H1 (cell line): ENCODE data around the gene ZNF484. TPM values are rescaled to one million over a fixed set of nuclear protein-coding genes. Genes with fewer than 3 reads are reported as not detected.
A peak's percentile ranks its signal among the peaks of the same experiment; 100 is the strongest.

Experiments
- CTCF ChIA-PET: fragments of 300-600 bp; sonication (Branson Sonifier 250); formaldehyde crosslinking; loops from one replicate; lab custom pipeline; 2021; ENCODE audit not compliant: partially characterized antibody; lab: Charles Lee
- POLR2A ChIA-PET: fragments of 300-600 bp; sonication (Branson Sonifier 250); formaldehyde crosslinking; loops from one replicate; lab custom pipeline; 2021; ENCODE audit warnings: inconsistent platforms; ENCODE audit not compliant: partially characterized antibody; lab: Charles Lee
- DNase-seq, 2 experiments: peaks; one replicate each; pipeline versions ENCODE4 v3.0.0 to v3.0.0-alpha.2; 2010 to 2022; ENCODE audit warnings: low spot score in 2 of 2, low read depth in 1 of 2, mixed read lengths in 1 of 2
- FAIRE-seq: peaks from 2 replicates; lab custom pipeline; 2011; peaks lifted over from hg19 to GRCh38; lab: Jason Lieb, UNC
- H2AFZ ChIP-seq: 2 replicates; pipeline ENCODE4 v1.8.1; 2012; ENCODE audit warnings: low read length, inconsistent platforms
- H2AK5ac ChIP-seq: 2 replicates; pipeline ENCODE4 v1.6.1; 2013; ENCODE audit warnings: low read depth, low read length
- H2BK120ac ChIP-seq: replicated peaks from 2 replicates; pipeline ENCODE3; 2013; ENCODE audit warnings: low read depth, low read length, inconsistent platforms
- H2BK12ac ChIP-seq: 2 replicates; pipeline ENCODE4 v1.6.1; 2013; ENCODE audit warnings: low read depth, low read length
- H2BK15ac ChIP-seq: 2 replicates; pipeline ENCODE4 v1.6.1; 2013; ENCODE audit warnings: low read length
- H2BK20ac ChIP-seq: 2 replicates; pipeline ENCODE4 v1.6.1; 2013; ENCODE audit warnings: low read length
- H2BK5ac ChIP-seq: 2 replicates; pipeline ENCODE4 v1.6.1; 2013; ENCODE audit warnings: low read depth, low read length
- H3K14ac ChIP-seq: 2 replicates; pipeline ENCODE4 v1.6.1; 2013; ENCODE audit warnings: inconsistent platforms; ENCODE audit not compliant: insufficient read length
- H3K18ac ChIP-seq: 2 replicates; pipeline ENCODE4 v1.6.1; 2013; ENCODE audit warnings: low read length; ENCODE audit errors: extremely low read depth
- H3K23ac ChIP-seq: 2 replicates; pipeline ENCODE4 v1.6.1; 2013; ENCODE audit warnings: inconsistent platforms; ENCODE audit not compliant: insufficient read length
- H3K23me2 ChIP-seq: 2 replicates; pipeline ENCODE4 v1.6.1; 2013; ENCODE audit warnings: low read depth, low read length
- H3K27ac ChIP-seq: 2 replicates; pipeline ENCODE4 v1.6.1; 2011; ENCODE audit warnings: low read depth, low read length, inconsistent platforms
- H3K27me3 ChIP-seq, 4 experiments: replicated peaks in 1 of 4; 1 replicate in 1 of 4; 2 replicates in 3 of 4; pipeline versions ENCODE4 v1.6.1 to v1.8.1; 2011 to 2013; ENCODE audit warnings: low read length in 3 of 4, mild to moderate bottlenecking in 3 of 4, inconsistent platforms in 2 of 4, mixed read lengths in 2 of 4, moderate library complexity in 1 of 4; ENCODE audit not compliant: control insufficient read depth in 3 of 4, insufficient read depth in 3 of 4; ENCODE audit errors: extremely low read depth in 1 of 4
- H3K36me3 ChIP-seq, 4 experiments: 2 replicates each; pipeline versions ENCODE4 v1.6.1 to v1.8.1; 2011 to 2013; ENCODE audit warnings: mild to moderate bottlenecking in 4 of 4, low read length in 3 of 4, moderate library complexity in 2 of 4, control low read depth in 1 of 4, inconsistent platforms in 1 of 4; ENCODE audit not compliant: insufficient read depth in 4 of 4, control insufficient read depth in 2 of 4
- H3K4ac ChIP-seq: replicated peaks from 2 replicates; pipeline ENCODE3; 2013; ENCODE audit warnings: low read length, low read depth, mixed read lengths, inconsistent platforms; ENCODE audit not compliant: insufficient read length
- H3K4me1 ChIP-seq, 4 experiments: replicated peaks in 1 of 4; 1 replicate in 1 of 4; 2 replicates in 3 of 4; pipeline versions ENCODE4 v1.6.1 to v1.8.1; 2011 to 2013; ENCODE audit warnings: low read length in 3 of 4, inconsistent platforms in 2 of 4, mixed read lengths in 1 of 4; ENCODE audit not compliant: insufficient read depth in 4 of 4, control insufficient read depth in 3 of 4
- H3K4me2 ChIP-seq, 2 experiments: 2 replicates each; pipeline versions ENCODE4 v1.6.1 to v1.8.1; 2011 to 2013; ENCODE audit warnings: low read depth in 2 of 2, low read length in 2 of 2, control low read depth in 1 of 2, inconsistent platforms in 1 of 2, mild to moderate bottlenecking in 1 of 2; ENCODE audit not compliant: insufficient read depth in 1 of 2
- H3K4me3 ChIP-seq, 4 experiments: fragments of 200-600, 300-600 bp in 1 of 4; sonication (generic), shearing (Covaris generic), sonication (Bioruptor Twin) in 1 of 4; 2 replicates each; pipeline versions ENCODE4 v1.5.1 to v1.8.1; 2011 to 2016; ENCODE audit warnings: low read length in 4 of 4, low read depth in 3 of 4, control low read depth in 2 of 4, inconsistent platforms in 2 of 4, mild to moderate bottlenecking in 2 of 4, mixed read lengths in 1 of 4, moderate library complexity in 1 of 4; ENCODE audit not compliant: insufficient read depth in 2 of 4; ENCODE audit errors: extremely low read depth in 1 of 4
- H3K56ac ChIP-seq: replicated peaks from 2 replicates; pipeline ENCODE3; 2013; ENCODE audit warnings: low read depth, mild to moderate bottlenecking, mixed read lengths, low read length, inconsistent platforms; ENCODE audit not compliant: insufficient read length
- H3K79me1 ChIP-seq: 2 replicates; pipeline ENCODE4 v1.6.1; 2013; ENCODE audit warnings: low read depth, low read length, control low read depth
- H3K79me2 ChIP-seq, 2 experiments: 2 replicates each; pipeline versions ENCODE4 v1.6.1 to v1.8.1; 2012 to 2013; ENCODE audit warnings: low read length in 2 of 2, mild to moderate bottlenecking in 2 of 2, inconsistent platforms in 1 of 2; ENCODE audit not compliant: insufficient read depth in 2 of 2, control insufficient read depth in 1 of 2
- H3K9ac ChIP-seq, 4 experiments: replicated peaks in 1 of 4; 1 replicate in 1 of 4; 2 replicates in 3 of 4; pipeline versions ENCODE4 v1.6.1 to v1.8.1; 2011 to 2013; ENCODE audit warnings: low read depth in 3 of 4, low read length in 3 of 4, control low read depth in 2 of 4, mild to moderate bottlenecking in 2 of 4, moderate library complexity in 2 of 4, inconsistent platforms in 1 of 4; ENCODE audit errors: extremely low read depth in 1 of 4
- H3K9me3 ChIP-seq, 2 experiments: 2 replicates each; pipeline versions ENCODE4 v1.6.1 to v1.8.1; 2012 to 2013; ENCODE audit warnings: mild to moderate bottlenecking in 2 of 2, moderate library complexity in 2 of 2, control low read depth in 1 of 2, inconsistent platforms in 1 of 2, low read depth in 1 of 2, low read length in 1 of 2, mixed read lengths in 1 of 2; ENCODE audit not compliant: insufficient read depth in 2 of 2
- H4K20me1 ChIP-seq, 2 experiments: replicated peaks in 1 of 2; 2 replicates each; pipeline versions ENCODE3 to v1.8.1; 2011 to 2013; ENCODE audit warnings: inconsistent platforms in 2 of 2, low read length in 2 of 2, mild to moderate bottlenecking in 1 of 2; ENCODE audit not compliant: insufficient read depth in 2 of 2, control insufficient read depth in 1 of 2
- H4K5ac ChIP-seq: 2 replicates; pipeline ENCODE4 v1.6.1; 2013; ENCODE audit warnings: low read length, low read depth, mixed read lengths, inconsistent platforms; ENCODE audit not compliant: insufficient read length
- H4K8ac ChIP-seq: 2 replicates; pipeline ENCODE4 v1.8.0; 2013; ENCODE audit warnings: mild to moderate bottlenecking, moderate library complexity, low read length, inconsistent platforms; ENCODE audit not compliant: insufficient read depth; ENCODE audit errors: extremely low read depth
- H4K91ac ChIP-seq: replicated peaks from 2 replicates; pipeline ENCODE3; 2013; ENCODE audit warnings: low read length, mixed read lengths, inconsistent platforms; ENCODE audit not compliant: insufficient read length
- CTCF ChIP-seq, 3 experiments: IDR thresholded peaks; 1 replicate in 2 of 3; 2 replicates in 1 of 3; pipeline versions ENCODE4 v1.5.1 to v1.6.1; 2011; ENCODE audit warnings: low read length in 3 of 3, mild to moderate bottlenecking in 3 of 3, inconsistent platforms in 2 of 3, low read depth in 1 of 3, moderate library complexity in 1 of 3; ENCODE audit not compliant: insufficient read depth in 1 of 3; ENCODE audit errors: control extremely low read depth in 1 of 3
- E2F6 ChIP-seq: IDR thresholded peaks from 2 replicates; pipeline ENCODE4 v1.6.1; 2012; ENCODE audit warnings: inconsistent platforms
- EP300 ChIP-seq, 2 experiments: IDR thresholded peaks; 1 replicate in 1 of 2; 2 replicates in 1 of 2; pipeline ENCODE4 v1.6.1; 2011 to 2012; ENCODE audit warnings: low read depth in 2 of 2, low read length in 2 of 2, mild to moderate bottlenecking in 2 of 2, borderline replicate concordance in 1 of 2, inconsistent platforms in 1 of 2, moderate library complexity in 1 of 2
- MAX ChIP-seq: IDR thresholded peaks from 2 replicates; pipeline ENCODE4 v1.6.1; 2012; ENCODE audit warnings: inconsistent platforms
- RAD21 ChIP-seq, 2 experiments: IDR thresholded peaks in 1 of 2; conservative IDR thresholded peaks in 1 of 2; 2 replicates each; pipeline ENCODE4 v1.6.1; 2011; ENCODE audit warnings: low read depth in 2 of 2, low read length in 2 of 2, improper control_type of control experiment in 1 of 2, inconsistent platforms in 1 of 2, mild to moderate bottlenecking in 1 of 2, moderate library complexity in 1 of 2
- WGBS, 2 experiments: shearing (Covaris generic) in 1 of 2; methylation state at CpG; one replicate each; pipeline versions ENCODE4 v1.1.6 to v1.1.7; 2013 to 2015; ENCODE audit warnings: low lambda C conversion rate in 2 of 2, mixed read lengths in 2 of 2, inconsistent platforms in 1 of 2, low coverage in 1 of 2, missing lambda C conversion rate in 1 of 2; ENCODE audit not compliant: insufficient replicate concordance in 2 of 2, insufficient coverage in 1 of 2, insufficient read length in 1 of 2; ENCODE audit errors: extremely low coverage in 1 of 2, missing lambda C conversion rate in 1 of 2; 5-methylcytosine and 5-hydroxymethylcytosine counted together
- polyA plus RNA-seq, 7 experiments: library from polyadenylated mRNA; depleted of rRNA in 3 of 7; stranded (reverse) in 5 of 7; unstranded in 2 of 7; fragments of >200 nt in 5 of 7; fragments of 200-250 nt in 2 of 7; gene quantifications; 1 replicate in 5 of 7; 2 replicates in 1 of 7; 4 replicates in 1 of 7; pipeline versions ENCODE4 v1.2.1 to v1.2.3, GENCODE V29; 2011 to 2013; ENCODE audit warnings: missing spikeins in 2 of 7, mixed read lengths in 2 of 7
- total RNA-seq: library from RNA; stranded (reverse); fragmentation: NEBNext Ultra II Directional; extraction: Animal tissue kit (Norgen Biotek cat#: 25700); gene quantifications from 2 replicates; pipeline ENCODE4 v1.2.1, GENCODE V29; 2021

ZNF484 gene
- total and polyA plus RNA-seq, 2 of the 8 experiments (the other 6 are each of a cell fraction or from before 2014, with no cell fraction given), result 1.3 to 11.5 TPM

- no peak overlapping the region for H4K5ac ChIP-seq
- ChIA-PET POLR2A (no interaction called here), CTCF (interaction anchor here (0.7 to 1.3 kb wide), 2 partner anchors 12 to 14 kb away, joined by 3 read pairs; no protein-coding TSS in a partner anchor)
- DNase-seq (no peak), FAIRE-seq (no peak)
- no peak overlapping the region for H4K8ac ChIP-seq
- TF ChIP-seq CTCF (IDR thresholded peaks at IDR 0.05; ENCODE audit: control extremely low read depth in 1 of 3, insufficient read depth in 1 of 3, low read depth in 1 of 3, low read length in 3 of 3), result no peak
- TF ChIP-seq MAX, result no peak
- no peak for TF ChIP-seq EP300 (IDR thresholded peaks at IDR 0.05; ENCODE audit: borderline replicate concordance in 1 of 2, low read depth in 2 of 2, low read length in 2 of 2)
- TF ChIP-seq RAD21 (IDR thresholded peaks at IDR 0.05 in 1 of 2, conservative IDR thresholded peaks at IDR 0.05 in 1 of 2; ENCODE audit: low read depth in 2 of 2, low read length in 2 of 2), result no peak
- peak; percentile 38; the same call in 1 of the 2 replicates for TF ChIP-seq E2F6
- H2AFZ ChIP-seq, result no peak overlapping the region
- no peaks in the 10 kb centered on the region for H3K23me2 ChIP-seq
- H3K27me3 ChIP-seq, result no peaks in the 10 kb centered on the region
- H2BK12ac ChIP-seq, result no peak overlapping the region
- H3K79me1 ChIP-seq, result no peaks in the 10 kb centered on the region
- H4K91ac ChIP-seq, result no peak overlapping the region
- no peak overlapping the region for H3K23ac ChIP-seq
- no peak overlapping the region for H2BK20ac ChIP-seq
- H2BK5ac ChIP-seq, result no peak overlapping the region
- 93% methylated on average over 25 of the region's 25 CpGs; no CpG with 5 or more reads in 1 of the 2 experiments for WGBS, 2 experiments
- H3K18ac ChIP-seq, result no peak overlapping the region
- H3K4me1 ChIP-seq, result no peaks in the 10 kb centered on the region
- no peak overlapping the region for H2BK120ac ChIP-seq
- H3K4me2 ChIP-seq, result no peak overlapping the region
- no peak overlapping the region for H3K4me3 ChIP-seq
- H3K79me2 ChIP-seq, result no peaks in the 10 kb centered on the region
- H3K9me3 ChIP-seq, result peaks cover 28 to 32% of the 10 kb centered on the region in 2 experiments
- H3K14ac ChIP-seq, result no peak overlapping the region
- H3K9ac ChIP-seq, result no peak overlapping the region
- no peak overlapping the region for H3K4ac ChIP-seq
- H2BK15ac ChIP-seq, result no peak overlapping the region
- no peak overlapping the region for H2AK5ac ChIP-seq
- no peaks in the 10 kb centered on the region for H4K20me1 ChIP-seq
- no peak overlapping the region for H3K56ac ChIP-seq
- H3K36me3 ChIP-seq, result no peaks in the 10 kb centered on the region
- H3K27ac ChIP-seq, result no peak overlapping the region
Measured at GRCh38 chr9:92837191-92837590, 40.6 kb downstream of the ZNF484 start.
